WTC11 (cell line): ENCODE results near the gene FREM2. TPM values are rescaled to one million over a fixed set of nuclear protein-coding genes. Genes with fewer than 3 reads are reported as not detected.

Source experiments
- ATAC-seq: fragments of 200-7000 bp; cut with Tn5 transposase; 2 replicates; pipeline ENCODE4 v1.10.0; 2021; ENCODE audit warnings: mild to moderate bottlenecking, moderate library complexity
- CTCF ChIA-PET: fragments of 300-600 bp; sonication (Branson Sonifier 250); formaldehyde crosslinking; loops from one replicate; lab custom pipeline; 2021; ENCODE audit warnings: antibody characterized with exemption; lab: Charles Lee
- POLR2A ChIA-PET: fragments of 350-600 bp; sonication (Branson Sonifier 250); formaldehyde crosslinking; loops from one replicate; lab custom pipeline; 2021; ENCODE audit warnings: antibody characterized with exemption; lab: Charles Lee
- DNase-seq: peaks from one replicate; pipeline ENCODE4 v3.0.0; 2021; ENCODE audit warnings: low spot score
- H3K27ac Mint-ChIP-seq: 2 replicates; pipeline ENCODE4 v1.8.0; 2021; ENCODE audit warnings: mixed read lengths
- H3K27me3 Mint-ChIP-seq: 2 replicates; pipeline ENCODE4 v1.8.0; 2021; ENCODE audit warnings: low read depth, mild to moderate bottlenecking, moderate library complexity, mixed read lengths
- H3K36me3 Mint-ChIP-seq: 2 replicates; pipeline ENCODE4 v1.8.0; 2021; ENCODE audit warnings: mixed read lengths
- H3K4me1 Mint-ChIP-seq: 2 replicates; pipeline ENCODE4 v1.8.0; 2022; ENCODE audit warnings: mixed read lengths
- H3K4me3 Mint-ChIP-seq: 2 replicates; pipeline ENCODE4 v1.8.0; 2021; ENCODE audit warnings: mild to moderate bottlenecking, moderate library complexity, mixed read lengths
- H3K9me3 Mint-ChIP-seq: 2 replicates; pipeline ENCODE4 v1.8.0; 2021; ENCODE audit warnings: mixed read lengths
- ATF1 ChIP-seq: sonication (generic); formaldehyde crosslinking; IDR thresholded peaks from 2 replicates; pipeline ENCODE4 v1.8.1; 2023; ENCODE audit warnings: mild to moderate bottlenecking, moderate library complexity, missing genetic modification reagents
- CTCF ChIP-seq: fragments of 200-600 bp; IDR thresholded peaks from 2 replicates; pipeline ENCODE4 v1.8.0; 2022; ENCODE audit warnings: antibody characterized with exemption
- FOXJ3 ChIP-seq: sonication (generic); formaldehyde crosslinking; IDR thresholded peaks from 2 replicates; pipeline ENCODE4 v1.9.0; 2021; ENCODE audit warnings: missing genetic modification reagents, mild to moderate bottlenecking, borderline replicate concordance
- FOXK1 ChIP-seq: sonication (generic); formaldehyde crosslinking; IDR thresholded peaks from 2 replicates; pipeline ENCODE4 v1.8.0; 2022; ENCODE audit warnings: mild to moderate bottlenecking, moderate library complexity, missing genetic modification reagents
- JAZF1 ChIP-seq: fragments of 250-450 bp; sonication (Bioruptor Pico); IDR thresholded peaks from 2 replicates; pipeline ENCODE4 v1.9.0; 2021; ENCODE audit warnings: moderate library complexity, mild to moderate bottlenecking, inconsistent platforms
- JUN ChIP-seq: sonication (generic); formaldehyde crosslinking; IDR thresholded peaks from 2 replicates; pipeline ENCODE4 v1.8.0; 2023; ENCODE audit warnings: mild to moderate bottlenecking, missing genetic modification reagents
- NFYB ChIP-seq: sonication (generic); formaldehyde crosslinking; conservative IDR thresholded peaks from 2 replicates; pipeline ENCODE4 v1.8.0; 2022; ENCODE audit warnings: low read depth, missing genetic modification reagents
- RORB ChIP-seq: fragments of 250-450 bp; sonication (Bioruptor Pico); IDR thresholded peaks from 2 replicates; pipeline ENCODE4 v1.9.0; 2021; ENCODE audit warnings: mild to moderate bottlenecking
- STAT6 ChIP-seq: sonication (generic); formaldehyde crosslinking; conservative IDR thresholded peaks from 2 replicates; pipeline ENCODE4 v1.8.1; 2023; ENCODE audit warnings: mild to moderate bottlenecking, low read depth, missing genetic modification reagents, moderate library complexity
- TCF7 ChIP-seq: sonication (generic); formaldehyde crosslinking; IDR thresholded peaks from 2 replicates; pipeline ENCODE4 v1.8.0; 2022; ENCODE audit warnings: mild to moderate bottlenecking, low read depth, missing genetic modification reagents, moderate library complexity
- TEAD1 ChIP-seq: sonication (generic); formaldehyde crosslinking; IDR thresholded peaks from 2 replicates; pipeline ENCODE4 v1.8.0; 2022; ENCODE audit warnings: mild to moderate bottlenecking, missing genetic modification reagents
- TEAD4 ChIP-seq: sonication (generic); formaldehyde crosslinking; IDR thresholded peaks from 2 replicates; pipeline ENCODE4 v1.8.0; 2022; ENCODE audit warnings: mild to moderate bottlenecking, missing genetic modification reagents
- ZBTB21 ChIP-seq: sonication (generic); formaldehyde crosslinking; IDR thresholded peaks from 2 replicates; pipeline ENCODE4 v1.8.1; 2023; ENCODE audit warnings: mild to moderate bottlenecking, missing genetic modification reagents, borderline replicate concordance
- ZNF281 ChIP-seq: sonication (generic); formaldehyde crosslinking; IDR thresholded peaks from 2 replicates; pipeline ENCODE4 v1.8.0; 2023; ENCODE audit warnings: mild to moderate bottlenecking, missing genetic modification reagents
- ZNF532 ChIP-seq: fragments of 250-450 bp; sonication (Bioruptor Pico); IDR thresholded peaks from 2 replicates; pipeline ENCODE4 v1.9.0; 2021; ENCODE audit warnings: mild to moderate bottlenecking, borderline replicate concordance
- total RNA-seq: library from RNA; stranded (reverse); gene quantifications from 3 replicates; pipeline ENCODE4 v1.2.3, GENCODE V29; 2021
- TF ChIP-seq, protein P1 (sequence below): sonication (generic); formaldehyde crosslinking; IDR thresholded peaks from 2 replicates; pipeline ENCODE4 v1.8.0; 2022; ENCODE audit warnings: mild to moderate bottlenecking, missing genetic modification reagents
- TF ChIP-seq, protein P2 (sequence below): sonication (generic); formaldehyde crosslinking; IDR thresholded peaks from 2 replicates; pipeline ENCODE4 v1.8.0; 2022; ENCODE audit warnings: missing genetic modification reagents
- TF ChIP-seq, protein P3 (sequence below): sonication (generic); formaldehyde crosslinking; IDR thresholded peaks from 2 replicates; pipeline ENCODE4 v1.8.0; 2022; ENCODE audit warnings: mild to moderate bottlenecking, missing genetic modification reagents
- TF ChIP-seq, protein P4 (sequence below): sonication (generic); formaldehyde crosslinking; IDR thresholded peaks from 2 replicates; pipeline ENCODE4 v1.8.1; 2022; ENCODE audit warnings: low read depth, mild to moderate bottlenecking, moderate library complexity, missing genetic modification reagents, borderline replicate concordance

The FREM2 gene
- total RNA-seq, 1 experiment from 2014 or later: 23.7 TPM

DNA sequence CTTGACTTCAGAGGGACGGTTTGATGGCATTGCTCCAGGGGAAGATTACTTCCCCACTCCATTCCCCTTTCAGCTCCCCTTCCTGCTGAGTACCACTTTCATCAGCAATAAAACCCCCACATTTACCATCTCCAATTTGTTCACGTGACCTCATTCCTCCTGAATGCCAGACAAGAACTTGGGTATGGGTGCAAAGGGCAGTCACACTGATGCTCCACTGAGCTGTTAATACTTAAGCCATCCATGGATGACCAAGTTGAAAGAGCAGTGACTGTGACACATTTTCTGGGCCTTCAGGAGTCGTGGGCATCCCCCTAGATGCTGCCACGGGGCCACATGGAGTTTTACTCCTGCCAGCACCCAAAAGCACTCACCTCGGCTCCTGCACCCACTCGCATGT, 210.6 kb downstream of the FREM2 start:
- H3K9me3 Mint-ChIP-seq: peaks cover 28% of the 10 kb centered on the region
- TF ChIP-seq JUN (CRISPR knock-in tag): no peak
- TF ChIP-seq, protein P1, sequence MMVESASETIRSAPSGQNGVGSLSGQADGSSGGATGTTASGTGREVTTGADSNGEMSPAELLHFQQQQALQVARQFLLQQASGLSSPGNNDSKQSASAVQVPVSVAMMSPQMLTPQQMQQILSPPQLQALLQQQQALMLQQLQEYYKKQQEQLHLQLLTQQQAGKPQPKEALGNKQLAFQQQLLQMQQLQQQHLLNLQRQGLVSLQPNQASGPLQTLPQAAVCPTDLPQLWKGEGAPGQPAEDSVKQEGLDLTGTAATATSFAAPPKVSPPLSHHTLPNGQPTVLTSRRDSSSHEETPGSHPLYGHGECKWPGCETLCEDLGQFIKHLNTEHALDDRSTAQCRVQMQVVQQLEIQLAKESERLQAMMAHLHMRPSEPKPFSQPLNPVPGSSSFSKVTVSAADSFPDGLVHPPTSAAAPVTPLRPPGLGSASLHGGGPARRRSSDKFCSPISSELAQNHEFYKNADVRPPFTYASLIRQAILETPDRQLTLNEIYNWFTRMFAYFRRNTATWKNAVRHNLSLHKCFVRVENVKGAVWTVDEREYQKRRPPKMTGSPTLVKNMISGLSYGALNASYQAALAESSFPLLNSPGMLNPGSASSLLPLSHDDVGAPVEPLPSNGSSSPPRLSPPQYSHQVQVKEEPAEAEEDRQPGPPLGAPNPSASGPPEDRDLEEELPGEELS (CRISPR knock-in tag): no peak
- TF ChIP-seq, protein P2, sequence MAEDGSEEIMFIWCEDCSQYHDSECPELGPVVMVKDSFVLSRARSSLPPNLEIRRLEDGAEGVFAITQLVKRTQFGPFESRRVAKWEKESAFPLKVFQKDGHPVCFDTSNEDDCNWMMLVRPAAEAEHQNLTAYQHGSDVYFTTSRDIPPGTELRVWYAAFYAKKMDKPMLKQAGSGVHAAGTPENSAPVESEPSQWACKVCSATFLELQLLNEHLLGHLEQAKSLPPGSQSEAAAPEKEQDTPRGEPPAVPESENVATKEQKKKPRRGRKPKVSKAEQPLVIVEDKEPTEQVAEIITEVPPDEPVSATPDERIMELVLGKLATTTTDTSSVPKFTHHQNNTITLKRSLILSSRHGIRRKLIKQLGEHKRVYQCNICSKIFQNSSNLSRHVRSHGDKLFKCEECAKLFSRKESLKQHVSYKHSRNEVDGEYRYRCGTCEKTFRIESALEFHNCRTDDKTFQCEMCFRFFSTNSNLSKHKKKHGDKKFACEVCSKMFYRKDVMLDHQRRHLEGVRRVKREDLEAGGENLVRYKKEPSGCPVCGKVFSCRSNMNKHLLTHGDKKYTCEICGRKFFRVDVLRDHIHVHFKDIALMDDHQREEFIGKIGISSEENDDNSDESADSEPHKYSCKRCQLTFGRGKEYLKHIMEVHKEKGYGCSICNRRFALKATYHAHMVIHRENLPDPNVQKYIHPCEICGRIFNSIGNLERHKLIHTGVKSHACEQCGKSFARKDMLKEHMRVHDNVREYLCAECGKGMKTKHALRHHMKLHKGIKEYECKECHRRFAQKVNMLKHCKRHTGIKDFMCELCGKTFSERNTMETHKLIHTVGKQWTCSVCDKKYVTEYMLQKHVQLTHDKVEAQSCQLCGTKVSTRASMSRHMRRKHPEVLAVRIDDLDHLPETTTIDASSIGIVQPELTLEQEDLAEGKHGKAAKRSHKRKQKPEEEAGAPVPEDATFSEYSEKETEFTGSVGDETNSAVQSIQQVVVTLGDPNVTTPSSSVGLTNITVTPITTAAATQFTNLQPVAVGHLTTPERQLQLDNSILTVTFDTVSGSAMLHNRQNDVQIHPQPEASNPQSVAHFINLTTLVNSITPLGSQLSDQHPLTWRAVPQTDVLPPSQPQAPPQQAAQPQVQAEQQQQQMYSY (CRISPR knock-in tag): no peak
- TF ChIP-seq ZNF532 (CRISPR knock-in tag): no peak
- no peak for TF ChIP-seq STAT6 (CRISPR knock-in tag)
- TF ChIP-seq, protein P3, sequence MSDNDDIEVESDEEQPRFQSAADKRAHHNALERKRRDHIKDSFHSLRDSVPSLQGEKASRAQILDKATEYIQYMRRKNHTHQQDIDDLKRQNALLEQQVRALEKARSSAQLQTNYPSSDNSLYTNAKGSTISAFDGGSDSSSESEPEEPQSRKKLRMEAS: no peak
- TF ChIP-seq ATF1 (CRISPR knock-in tag): no peak
- no peak for TF ChIP-seq FOXJ3 (CRISPR knock-in tag)
- TF ChIP-seq NFYB: no peak
- TF ChIP-seq ZNF281 (CRISPR knock-in tag): no peak
- TF ChIP-seq TCF7: no peak
- no peak for TF ChIP-seq FOXK1 (CRISPR knock-in tag)
- no peak for TF ChIP-seq CTCF
- TF ChIP-seq, protein P4, sequence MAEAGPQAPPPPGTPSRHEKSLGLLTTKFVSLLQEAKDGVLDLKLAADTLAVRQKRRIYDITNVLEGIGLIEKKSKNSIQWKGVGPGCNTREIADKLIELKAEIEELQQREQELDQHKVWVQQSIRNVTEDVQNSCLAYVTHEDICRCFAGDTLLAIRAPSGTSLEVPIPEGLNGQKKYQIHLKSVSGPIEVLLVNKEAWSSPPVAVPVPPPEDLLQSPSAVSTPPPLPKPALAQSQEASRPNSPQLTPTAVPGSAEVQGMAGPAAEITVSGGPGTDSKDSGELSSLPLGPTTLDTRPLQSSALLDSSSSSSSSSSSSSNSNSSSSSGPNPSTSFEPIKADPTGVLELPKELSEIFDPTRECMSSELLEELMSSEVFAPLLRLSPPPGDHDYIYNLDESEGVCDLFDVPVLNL (CRISPR knock-in tag): no peak
- TF ChIP-seq JAZF1: no peak
- TF ChIP-seq TEAD1 (CRISPR knock-in tag): no peak
- no peak for TF ChIP-seq ZBTB21 (CRISPR knock-in tag)
- no peak for TF ChIP-seq TEAD4
- TF ChIP-seq RORB (CRISPR knock-in tag): no peak
- H3K27ac Mint-ChIP-seq: no peak overlapping the region
- no peaks in the 10 kb centered on the region for H3K4me1 Mint-ChIP-seq
- ATAC-seq (no peak), DNase-seq (no peak)
- no peaks in the 10 kb centered on the region for H3K36me3 Mint-ChIP-seq
- ChIA-PET CTCF (no interaction called here), POLR2A (no interaction called here)
- no peaks in the 10 kb centered on the region for H3K27me3 Mint-ChIP-seq
- H3K4me3 Mint-ChIP-seq: no peak overlapping the region
